GM12878 (cell line): ENCODE data around the gene FUS. TPM values are rescaled to one million over a fixed set of nuclear protein-coding genes. Genes with fewer than 3 reads are reported as not detected.

Experiments used
- ATAC-seq: fragments of 200-7000 bp; cut with Tn5 transposase; 3 replicates; pipeline ENCODE4 v1.9.1; 2020; ENCODE audit warnings: mild to moderate bottlenecking, moderate library complexity
- BruUV-seq: library from RNA; stranded (reverse); fragments of 400-500 nt; replicated peaks from 2 replicates; lab custom pipeline; 2021; lab: Mats Ljungman, UMichigan
- CTCF ChIA-PET: fragments of 300-600 bp; sonication (Branson Sonifier 250); formaldehyde crosslinking; extraction: SDS; loops from one replicate; lab custom pipeline; 2021; ENCODE audit warnings: inconsistent platforms; lab: Yijun Ruan, JAX
- POLR2A ChIA-PET: fragments of 350-600 bp; formaldehyde crosslinking; extraction: SDS; loops from one replicate; lab custom pipeline; 2021; ENCODE audit warnings: inconsistent platforms; lab: Charles Lee
- RAD21 ChIA-PET: fragments of 300-600 bp; sonication (Branson Sonifier 250); formaldehyde crosslinking; loops from one replicate; lab custom pipeline; 2023; ENCODE audit warnings: antibody characterized with exemption; ENCODE audit not compliant: unreplicated experiment; lab: Charles Lee
- SMC1A ChIA-PET: fragments of 300-600 bp; sonication (Branson Sonifier 250); formaldehyde crosslinking; loops from one replicate; lab custom pipeline; 2023; ENCODE audit not compliant: unreplicated experiment, uncharacterized antibody; lab: Charles Lee
- DNase-seq: peaks from one replicate; pipeline ENCODE4 v3.0.0-alpha.2; 2011; ENCODE audit warnings: low read depth, low spot score
- FAIRE-seq: peaks from 3 replicates; lab custom pipeline; 2011; peaks lifted over from hg19 to GRCh38; lab: Jason Lieb, UNC
- H2AFZ ChIP-seq: 2 replicates; pipeline ENCODE4 v1.6.0; 2011; ENCODE audit warnings: low read depth, low read length, control low read depth; ENCODE audit not compliant: control insufficient read depth
- H3K27ac ChIP-seq: 2 replicates; pipeline ENCODE4 v1.5.1; 2011; ENCODE audit warnings: control low read depth; ENCODE audit not compliant: control insufficient read depth, insufficient read depth
- H3K27me3 ChIP-seq, 2 experiments: replicated peaks in 1 of 2; 2 replicates each; pipeline versions ENCODE4 v1.6.0 to v1.6.1; 2011; ENCODE audit warnings: low read length in 1 of 2; ENCODE audit not compliant: control insufficient read depth in 2 of 2, insufficient read depth in 2 of 2
- H3K36me3 ChIP-seq, 2 experiments: 2 replicates each; pipeline ENCODE4 v1.5.1; 2011; ENCODE audit warnings: low read length in 1 of 2; ENCODE audit not compliant: control insufficient read depth in 2 of 2, insufficient read depth in 2 of 2
- H3K4me1 ChIP-seq: 2 replicates; pipeline ENCODE4 v1.6.1; 2011; ENCODE audit warnings: mild to moderate bottlenecking, low read length, moderate library complexity, mixed read lengths; ENCODE audit not compliant: control insufficient read depth, insufficient read depth
- H3K4me2 ChIP-seq: 2 replicates; pipeline ENCODE4 v1.6.0; 2011; ENCODE audit warnings: control low read depth; ENCODE audit not compliant: control insufficient read depth, insufficient read depth
- H3K4me3 ChIP-seq: fragments of 200-600 bp; sonication (generic); 2 replicates; pipeline ENCODE4 v1.5.1; 2016
- H3K79me2 ChIP-seq: 2 replicates; pipeline ENCODE4 v1.6.0; 2011; ENCODE audit warnings: low read length; ENCODE audit not compliant: control insufficient read depth, insufficient read depth
- H3K9ac ChIP-seq: 2 replicates; pipeline ENCODE4 v1.8.0; 2011; ENCODE audit warnings: low read length, control low read depth, mixed read lengths; ENCODE audit not compliant: control insufficient read depth, insufficient read depth
- H3K9me3 ChIP-seq: replicated peaks from 3 replicates; pipeline ENCODE4 v1.5.1; 2011; ENCODE audit warnings: mild to moderate bottlenecking, low read length; ENCODE audit not compliant: control insufficient read depth, insufficient read depth
- H4K20me1 ChIP-seq: 2 replicates; pipeline ENCODE4 v1.6.0; 2011; ENCODE audit not compliant: control insufficient read depth, insufficient read depth
- IKZF1 ChIP-seq: fragments of 450-650 bp; conservative IDR thresholded peaks from 2 replicates; pipeline ENCODE4 v1.6.1; 2017; ENCODE audit warnings: antibody characterized with exemption, mild to moderate bottlenecking
- IRF4 ChIP-seq: IDR thresholded peaks from 2 replicates; pipeline ENCODE4 v1.6.1; 2011; ENCODE audit warnings: low read depth, low read length
- MEF2A ChIP-seq: IDR thresholded peaks from 2 replicates; pipeline ENCODE4 v1.6.1; 2011; ENCODE audit warnings: low read depth, mild to moderate bottlenecking, low read length, moderate library complexity; ENCODE audit not compliant: insufficient read depth
- MEF2B ChIP-seq: fragments of 450-650 bp; IDR thresholded peaks from 2 replicates; pipeline ENCODE4 v1.6.1; 2018; ENCODE audit warnings: mild to moderate bottlenecking, moderate library complexity; ENCODE audit not compliant: partially characterized antibody, poor library complexity, severe bottlenecking
- MTA3 ChIP-seq: IDR thresholded peaks from 2 replicates; pipeline ENCODE4 v1.6.1; 2012; ENCODE audit warnings: low read length, inconsistent platforms, borderline replicate concordance
- POLR2A ChIP-seq: IDR thresholded peaks from 2 replicates; pipeline ENCODE4 v1.6.1; 2011; ENCODE audit warnings: low read depth, mild to moderate bottlenecking, low read length
- POLR2AphosphoS2 ChIP-seq: IDR thresholded peaks from 2 replicates; pipeline ENCODE4 v1.6.1; 2011; ENCODE audit warnings: low read depth, mild to moderate bottlenecking, low read length, improper control_type of control experiment, moderate library complexity
- POLR2AphosphoS5 ChIP-seq: IDR thresholded peaks from 2 replicates; pipeline ENCODE4 v1.6.1; 2011; ENCODE audit warnings: mild to moderate bottlenecking, low read length, inconsistent platforms
- RB1 ChIP-seq: fragments of 450-650 bp; formaldehyde crosslinking; IDR thresholded peaks from 2 replicates; pipeline ENCODE4 v1.6.1; 2017; ENCODE audit warnings: mild to moderate bottlenecking, borderline replicate concordance
- RBBP5 ChIP-seq: fragments of 200-600 bp; sonication (generic); conservative IDR thresholded peaks from 2 replicates; pipeline ENCODE4 v1.6.1; 2016
- SP1 ChIP-seq: IDR thresholded peaks from one replicate; pipeline ENCODE4 v1.6.1; 2011; ENCODE audit warnings: low read depth, low read length
- TAF1 ChIP-seq: IDR thresholded peaks from 2 replicates; pipeline ENCODE4 v1.6.1; 2011; ENCODE audit warnings: mild to moderate bottlenecking, low read depth, low read length, borderline replicate concordance
- ZBED1 ChIP-seq: IDR thresholded peaks from 2 replicates; pipeline ENCODE4 v1.6.1; 2016; ENCODE audit warnings: borderline replicate concordance
- ZSCAN29 ChIP-seq: fragments of 450-650 bp; IDR thresholded peaks from 2 replicates; pipeline ENCODE4 v1.6.1; 2017; ENCODE audit warnings: mild to moderate bottlenecking, moderate library complexity
- WGBS: methylation state at CpG from one replicate; pipeline ENCODE4 v1.1.6; 2016; ENCODE audit warnings: low lambda C conversion rate; ENCODE audit not compliant: insufficient replicate concordance, insufficient coverage; ENCODE audit errors: missing lambda C conversion rate; 5-methylcytosine and 5-hydroxymethylcytosine counted together
- in situ Hi-C: fragments of 300-500 bp; cut with MboI; formaldehyde crosslinking; loops from 9 replicates; pipeline ENCODE4 v1.14.3; 2018; ENCODE audit warnings: mixed read lengths
- intact Hi-C: fragments of 100-400 bp; cut with micrococcal nuclease; formaldehyde crosslinking; loops from one replicate; pipeline ENCODE4 v1.14.2; 2022; ENCODE audit not compliant: unreplicated experiment
- polyA plus RNA-seq, 11 experiments: library from polyadenylated mRNA; depleted of rRNA in 4 of 11; unstranded in 6 of 11; stranded (reverse) in 5 of 11; fragments of >200 nt; fragmentation: Nextera tagmentation in 4 of 11; fragmentation: Illumina TruSeq in 1 of 11; extraction: Ambion mirVana in 4 of 11; extraction: Trizol in 1 of 11; gene quantifications; 1 replicate in 1 of 11; 2 replicates in 10 of 11; pipeline versions ENCODE4 v1.2.1 to v1.2.3, GENCODE V29; 2011 to 2016; ENCODE audit warnings: inconsistent platforms in 2 of 11, missing spikeins in 2 of 11, low read depth in 1 of 11
- total RNA-seq, 4 experiments: library from RNA; depleted of rRNA in 3 of 4; stranded (reverse); fragments of >200 nt in 3 of 4; fragmentation: Illumina TruSeq in 1 of 4; extraction: Trizol in 1 of 4; gene quantifications; 2 replicates each; pipeline versions ENCODE4 v1.2.1 to v1.2.3, GENCODE V29; 2013 to 2021
- TF ChIP-seq, protein P1 (sequence below): fragments of 450-650 bp; IDR thresholded peaks from 2 replicates; pipeline ENCODE4 v1.6.1; 2017; ENCODE audit warnings: mild to moderate bottlenecking

Gene FUS
- total and polyA plus RNA-seq, 10 of the 15 experiments (the other 5 are each of a cell fraction or from before 2014, with no cell fraction given) = 46.8 to 521 (median 347) TPM

DNA sequence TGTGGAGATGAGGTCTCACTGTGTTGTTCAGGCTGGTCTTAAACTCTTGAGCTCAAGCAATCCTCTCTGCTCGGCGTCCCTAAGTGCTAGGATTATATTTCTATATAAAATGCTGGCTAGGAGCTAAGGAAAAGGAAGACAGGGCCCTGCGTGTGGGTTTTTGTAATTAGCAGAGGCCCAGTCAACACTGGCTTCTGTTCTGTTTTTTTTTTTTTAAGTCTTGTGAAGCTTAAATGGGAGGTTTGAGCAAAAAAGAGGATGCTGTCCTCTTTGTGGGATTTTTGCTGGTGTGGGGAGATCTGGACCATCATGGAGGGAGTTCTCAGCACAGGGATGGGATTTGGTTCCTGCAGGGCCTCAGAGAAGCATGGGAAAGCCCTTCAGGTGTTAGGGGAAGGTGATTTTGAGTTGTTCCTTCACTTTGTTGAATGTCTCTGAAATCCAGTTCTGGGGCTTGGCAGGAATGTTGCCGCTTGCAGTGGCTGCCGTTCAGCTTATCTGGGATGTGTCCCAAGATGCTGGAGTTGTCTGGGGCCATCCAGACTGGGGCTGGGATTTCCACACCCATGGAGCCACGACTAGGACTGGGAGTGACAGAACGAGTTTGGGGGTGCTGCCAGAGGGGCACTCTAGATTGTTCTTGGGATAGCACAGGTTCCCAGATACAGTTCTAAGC lies 18.4 kb downstream of the FUS start:
- Histone ChIP-seq H2AFZ (no peak overlapping the region), H3K27ac (no peak overlapping the region), H3K4me3 (no peak overlapping the region), H4K20me1 (no peaks in the 10 kb centered on the region), H3K4me1 (peaks cover 16% of the 10 kb centered on the region), H3K36me3 (peaks cover 10 to 23% of the 10 kb centered on the region in 2 experiments), H3K79me2 (peaks cover 3% of the 10 kb centered on the region; the same call in 1 of the 2 replicates), H3K9ac (no peak overlapping the region), H3K9me3 (no peaks in the 10 kb centered on the region), H3K27me3 (no peaks in the 10 kb centered on the region), H3K4me2 (no peak overlapping the region)
- RAD21 ChIA-PET = no interaction called here
- no TSS peak for BruUV-seq
- POLR2A ChIA-PET = interaction anchor here (0.6 to 1.9 kb wide), 4 partner anchors 10 to 140 kb away, joined by 3 to 10 read pairs (median 4); no protein-coding TSS in a partner anchor
- CTCF ChIA-PET = interaction anchor here (0.7 to 1.7 kb wide), 7 partner anchors 10 to 257 kb away, joined by 3 to 5 read pairs (median 3); no protein-coding TSS in a partner anchor
- TF ChIP-seq IKZF1 (no peak), MTA3 (no peak), IRF4 (no peak), RB1 (no peak), MEF2A (no peak), ZBED1 (0 out of 2 replicates have a peak, but pooled peaks have one; percentile 18), SP1 (no peak), TAF1 (no peak), POLR2AphosphoS5 (peak; percentile 43), POLR2AphosphoS2 (peak; percentile 42; the same call in 1 of the 2 replicates), RBBP5 (no peak), MEF2B (no peak), ZSCAN29 (no peak), POLR2A (peak; percentile 61)
- TF ChIP-seq, protein P1, sequence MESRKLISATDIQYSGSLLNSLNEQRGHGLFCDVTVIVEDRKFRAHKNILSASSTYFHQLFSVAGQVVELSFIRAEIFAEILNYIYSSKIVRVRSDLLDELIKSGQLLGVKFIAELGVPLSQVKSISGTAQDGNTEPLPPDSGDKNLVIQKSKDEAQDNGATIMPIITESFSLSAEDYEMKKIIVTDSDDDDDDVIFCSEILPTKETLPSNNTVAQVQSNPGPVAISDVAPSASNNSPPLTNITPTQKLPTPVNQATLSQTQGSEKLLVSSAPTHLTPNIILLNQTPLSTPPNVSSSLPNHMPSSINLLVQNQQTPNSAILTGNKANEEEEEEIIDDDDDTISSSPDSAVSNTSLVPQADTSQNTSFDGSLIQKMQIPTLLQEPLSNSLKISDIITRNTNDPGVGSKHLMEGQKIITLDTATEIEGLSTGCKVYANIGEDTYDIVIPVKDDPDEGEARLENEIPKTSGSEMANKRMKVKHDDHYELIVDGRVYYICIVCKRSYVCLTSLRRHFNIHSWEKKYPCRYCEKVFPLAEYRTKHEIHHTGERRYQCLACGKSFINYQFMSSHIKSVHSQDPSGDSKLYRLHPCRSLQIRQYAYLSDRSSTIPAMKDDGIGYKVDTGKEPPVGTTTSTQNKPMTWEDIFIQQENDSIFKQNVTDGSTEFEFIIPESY = no peak
- intact Hi-C loops = no loop called here
- FAIRE-seq (no peak), DNase-seq (no peak), ATAC-seq (no peak)
- WGBS = 63% methylated on average over 7 of the region's 7 CpGs
- in situ Hi-C loops = no loop called here
- SMC1A ChIA-PET = interaction anchor here (0.6 to 1.1 kb wide), 6 partner anchors 9 to 135 kb away, joined by 3 to 4 read pairs (median 3); partner anchors contain the start of gene FUS
